ENCODE data around the gene UBE2E2.

GRCh38 chr3:23608650-23609049 lies 405.5 kb downstream of the UBE2E2 start:
- TF ChIP-seq GATA3 (IDR thresholded peaks at IDR 0.05; ENCODE audit: low read depth, low read length) (no peak), GATA2 (IDR thresholded peaks at IDR 0.05; ENCODE audit: low read depth, low read length) (no peak)

Data from SH-SY5Y (cell line).